HG02943 (cell line): ENCODE measurements around the gene ARFGEF3.
"Not testable (repeated sequence)": the region's sequence is repeated elsewhere in the genome, so short reads cannot be mapped to it uniquely, and the experiment has no call there.

Source experiments
- ATAC-seq: cut with Tn5 transposase; IDR thresholded peaks from one replicate; pipeline ENCODE4 v1.9.1; 2021; ENCODE audit warnings: mild to moderate bottlenecking, low read depth, moderate library complexity; ENCODE audit not compliant: unreplicated experiment

ARFGEF3 gene

DNA sequence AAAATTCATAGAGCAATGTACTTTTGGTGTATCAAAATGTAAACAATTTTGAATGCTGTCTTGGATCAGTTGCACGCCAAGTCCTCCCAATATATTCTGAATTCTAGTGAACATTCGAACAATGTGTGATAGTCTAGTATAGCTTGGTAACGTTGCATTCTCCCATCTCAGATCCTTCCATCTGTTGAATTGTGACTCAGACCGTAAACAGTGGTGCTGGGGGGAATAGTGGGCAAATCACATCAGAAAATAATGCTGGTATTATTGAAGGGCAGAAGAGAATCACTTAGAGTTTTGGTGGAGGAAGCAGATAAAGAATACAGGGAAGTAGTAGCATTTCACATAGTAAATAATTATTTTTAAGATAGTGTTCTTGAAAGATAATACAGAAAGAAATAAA lies 102.2 kb downstream of the ARFGEF3 start:
- ATAC-seq = no peak

DNA sequence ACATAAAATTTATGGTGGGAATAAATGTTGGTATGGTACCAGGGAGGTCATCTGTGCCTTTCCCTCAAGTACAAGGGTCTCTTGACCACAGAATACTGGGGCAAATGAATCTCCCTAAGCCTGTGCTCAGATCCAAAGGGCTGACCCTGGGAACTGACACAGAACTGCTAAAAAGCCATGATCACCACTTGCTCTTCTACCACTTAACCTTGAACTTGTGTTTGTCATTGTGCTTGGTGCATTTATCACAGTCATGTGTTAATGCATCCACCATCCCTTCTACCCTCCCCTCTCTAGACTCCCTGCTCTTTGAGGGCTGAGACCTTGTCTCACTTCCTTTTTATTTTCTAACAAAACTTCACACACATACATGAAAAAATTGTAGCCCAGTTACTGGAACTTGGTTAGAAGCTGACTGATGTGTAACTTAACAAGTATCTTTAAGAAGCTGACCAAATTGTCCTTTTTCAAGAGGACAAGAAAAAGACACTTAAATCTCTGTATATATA lies 102.7 kb downstream of the ARFGEF3 start:
- no peak for ATAC-seq

GRCh38 chr6:138266095-138266494 lies 104.4 kb downstream of the ARFGEF3 start:
- ATAC-seq = no peak

DNA sequence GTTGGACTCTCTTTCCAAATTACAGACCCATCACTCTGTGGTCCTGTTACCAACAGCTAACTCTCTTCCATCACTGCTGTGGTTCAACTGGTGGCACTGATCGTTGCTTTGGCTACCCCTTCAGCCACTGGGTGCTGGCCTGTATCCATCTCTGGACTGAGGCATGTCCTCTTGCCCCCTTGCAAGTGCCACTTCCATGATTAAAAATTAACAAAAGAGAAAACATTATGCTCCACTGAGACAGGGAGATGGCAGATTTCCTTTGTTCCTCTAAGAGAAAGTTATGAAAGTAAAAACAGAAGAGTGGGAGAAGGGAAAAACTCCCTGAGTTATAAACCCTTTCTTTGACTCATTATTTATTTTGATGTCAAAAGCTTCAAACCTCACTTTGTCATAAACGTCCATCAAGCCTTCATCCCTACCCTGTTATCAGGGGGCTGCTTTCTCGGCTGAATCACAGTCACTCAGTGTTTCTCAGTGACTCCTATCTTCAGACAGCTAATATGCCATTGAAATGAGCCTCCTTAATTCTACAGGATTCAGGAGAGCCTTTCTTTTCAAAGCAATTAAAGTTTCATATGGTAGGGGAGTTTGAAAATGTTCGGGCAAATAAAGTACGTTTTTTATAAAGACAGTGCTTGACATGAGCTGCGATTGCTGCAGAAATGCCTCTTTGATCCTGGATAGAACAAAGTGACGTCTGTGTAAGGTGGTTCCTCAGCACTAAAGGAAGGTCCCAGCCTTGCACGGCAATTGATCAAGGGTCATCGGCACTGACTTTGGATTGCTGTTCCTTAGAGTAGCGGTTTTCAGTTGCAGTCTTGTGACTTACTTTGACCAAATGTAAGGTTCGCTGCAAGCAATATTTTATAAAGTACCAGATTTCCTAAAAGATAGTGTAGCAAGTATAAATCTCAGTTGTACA lies 106.5 kb downstream of the ARFGEF3 start:
- no peak for ATAC-seq

DNA sequence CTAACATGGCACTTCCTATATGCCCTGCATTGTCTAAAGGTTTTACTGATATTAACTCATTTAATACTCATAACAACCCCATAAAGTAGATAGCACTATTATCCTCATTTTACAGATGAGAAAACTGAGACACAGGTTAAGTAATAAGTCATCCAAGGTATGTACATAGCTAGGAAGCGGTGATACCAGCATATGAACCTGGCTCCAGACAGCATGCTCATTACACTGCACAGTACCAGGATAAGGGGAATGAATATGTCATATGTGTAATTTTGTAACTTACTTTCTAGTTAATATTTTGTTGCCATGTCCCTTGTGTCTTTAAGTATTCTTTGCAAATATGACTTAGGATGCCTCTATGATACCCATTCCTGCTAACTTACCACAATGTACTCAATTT lies 109.7 kb downstream of the ARFGEF3 start:
- ATAC-seq = no peak

- ATAC-seq = no peak
Measured at GRCh38 chr6:138272533-138273315, 111.0 kb downstream of the ARFGEF3 start.

DNA sequence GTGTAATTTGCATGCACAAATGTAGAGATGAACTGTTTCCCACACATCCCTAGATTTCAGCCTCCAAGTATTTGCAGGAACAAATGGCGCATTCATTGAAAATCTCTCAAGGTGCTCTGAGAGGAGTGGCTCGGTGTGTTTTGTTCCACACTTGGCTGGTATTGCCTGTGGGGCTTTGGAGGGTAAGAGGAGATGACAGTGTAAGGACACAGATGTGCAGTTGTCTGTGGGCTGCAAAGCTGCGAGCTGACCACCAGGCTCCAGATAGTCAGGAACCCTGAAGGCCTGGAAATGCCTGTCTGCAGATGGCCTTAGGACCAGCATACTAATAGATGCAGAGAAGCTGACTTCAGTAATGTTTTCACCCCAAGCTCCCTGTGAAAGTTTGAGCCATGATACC lies 114.2 kb downstream of the ARFGEF3 start:
- no peak for ATAC-seq

DNA sequence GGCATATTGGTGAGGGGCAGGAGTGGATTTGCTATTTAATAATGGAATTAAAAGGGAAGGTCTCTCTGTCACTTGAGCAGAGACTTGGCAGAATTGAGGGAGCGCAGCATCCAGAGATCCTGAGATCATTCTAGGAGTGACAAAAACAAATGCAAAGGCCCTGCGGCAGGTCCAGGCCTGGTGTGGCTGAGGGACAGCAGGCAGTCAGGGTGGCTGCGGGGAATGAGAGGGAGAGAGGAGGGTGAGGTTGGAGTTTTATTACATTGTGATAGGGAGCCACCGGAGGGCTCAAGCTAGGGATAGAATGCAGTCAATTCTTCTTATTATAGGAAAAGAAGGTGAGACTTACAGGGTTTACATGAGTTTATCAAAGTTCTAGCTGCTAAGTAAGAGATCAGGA lies 116.1 kb downstream of the ARFGEF3 start:
- no peak for ATAC-seq

DNA sequence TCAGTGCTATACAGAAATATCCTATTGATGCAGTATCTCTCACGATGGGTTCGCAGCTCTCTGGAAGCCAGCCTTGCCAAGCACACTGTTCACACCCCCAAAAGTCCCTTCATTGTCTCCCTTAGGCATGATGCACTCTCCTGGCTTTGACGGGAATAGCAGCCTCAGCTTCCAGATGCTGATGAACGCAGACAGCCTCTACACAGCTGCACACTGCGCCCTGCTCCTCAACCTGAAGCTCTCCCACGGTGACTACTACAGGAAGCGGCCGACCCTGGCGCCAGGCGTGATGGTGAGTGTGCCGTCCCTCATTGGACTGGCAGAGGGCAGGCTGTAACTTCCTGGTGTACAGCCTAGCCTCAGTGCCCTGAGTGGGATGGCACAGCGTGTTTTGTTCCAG lies 116.6 kb downstream of the ARFGEF3 start:
- ATAC-seq = no peak

DNA sequence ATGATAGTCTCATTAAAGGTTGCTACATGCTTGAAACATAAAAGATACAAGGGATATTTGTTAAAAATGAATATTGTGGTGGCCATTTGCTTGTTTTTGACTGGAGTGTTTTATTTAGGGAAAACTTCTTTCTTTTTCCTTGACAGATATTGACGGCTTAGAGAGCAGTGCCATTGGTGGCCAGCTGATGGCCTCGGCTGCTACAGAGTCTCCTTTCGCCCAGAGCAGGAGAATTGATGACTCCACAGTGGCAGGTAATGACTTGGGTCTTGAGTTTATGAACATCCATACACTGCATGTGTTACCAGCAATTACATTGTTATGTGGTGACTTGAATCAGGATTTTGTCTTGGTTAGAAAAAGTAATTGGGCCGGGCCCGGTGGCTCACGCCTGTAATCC lies 124.1 kb downstream of the ARFGEF3 start:
- ATAC-seq = no peak

- no peak for ATAC-seq
Measured at GRCh38 chr6:138286698-138287097, 125.0 kb downstream of the ARFGEF3 start.

GRCh38 chr6:138287144-138287955 lies 125.6 kb downstream of the ARFGEF3 start:
- no peak for ATAC-seq

DNA sequence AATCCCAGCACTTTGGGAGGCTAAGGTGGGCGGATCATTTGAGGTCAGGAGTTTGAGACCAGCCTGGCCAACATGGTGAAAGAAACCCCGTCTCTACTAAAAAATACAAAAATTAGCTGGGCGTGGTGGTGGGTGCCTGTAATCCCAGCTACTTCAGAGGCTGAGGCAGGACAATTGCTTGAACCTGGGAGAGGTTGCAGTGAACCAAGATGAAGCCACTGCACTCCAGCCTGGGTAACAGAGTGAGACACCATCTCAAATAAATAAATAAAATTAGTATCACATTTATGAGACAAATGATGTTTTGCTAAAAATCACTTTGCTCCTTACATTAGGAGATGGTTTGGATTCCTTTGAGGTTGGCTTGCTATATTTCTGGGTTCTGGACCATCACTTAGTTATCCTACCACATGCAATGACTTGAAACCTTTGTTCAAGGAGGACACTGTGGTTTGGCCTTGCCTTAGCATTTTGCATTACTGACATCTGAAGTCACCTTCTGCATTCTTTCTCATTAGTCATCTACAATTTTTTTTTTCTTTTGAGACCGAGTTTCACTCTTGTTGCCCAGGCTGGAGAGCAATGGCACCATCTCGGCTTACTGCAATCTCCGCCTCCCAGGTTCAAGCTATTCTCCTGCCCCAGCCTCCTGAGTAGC lies 126.8 kb downstream of the ARFGEF3 start:
- ATAC-seq = not testable (repeated sequence)

- no peak for ATAC-seq
Measured at GRCh38 chr6:138289739-138290138, 128.0 kb downstream of the ARFGEF3 start.

DNA sequence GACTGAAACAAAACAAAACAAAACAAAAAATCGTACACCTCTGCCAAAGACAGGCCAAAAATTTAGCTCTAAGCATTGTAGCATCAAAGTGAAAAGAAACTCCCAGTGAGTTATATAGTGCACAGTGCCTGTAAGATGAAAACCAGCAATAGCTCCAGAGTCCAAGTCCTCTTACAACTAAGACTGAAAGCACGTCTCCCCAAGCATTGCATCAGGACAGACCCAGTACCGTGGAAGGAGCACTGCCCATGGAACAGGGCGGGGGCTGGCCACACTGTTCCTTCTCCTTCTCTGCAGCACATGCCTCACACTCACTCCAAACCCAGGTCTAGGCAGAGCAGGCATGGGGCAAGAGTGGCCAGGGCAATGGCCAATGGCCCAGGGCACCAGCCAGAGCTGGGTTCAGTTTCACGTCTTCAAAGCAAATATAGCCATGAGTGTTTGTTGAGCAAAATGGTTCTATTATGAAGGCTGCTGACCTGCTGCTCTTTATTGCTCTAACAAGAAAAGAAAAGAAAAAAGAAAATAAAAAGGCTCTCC lies 128.8 kb downstream of the ARFGEF3 start:
- no peak for ATAC-seq

- no peak for ATAC-seq
Measured at GRCh38 chr6:138291036-138291848, 129.5 kb downstream of the ARFGEF3 start.

DNA sequence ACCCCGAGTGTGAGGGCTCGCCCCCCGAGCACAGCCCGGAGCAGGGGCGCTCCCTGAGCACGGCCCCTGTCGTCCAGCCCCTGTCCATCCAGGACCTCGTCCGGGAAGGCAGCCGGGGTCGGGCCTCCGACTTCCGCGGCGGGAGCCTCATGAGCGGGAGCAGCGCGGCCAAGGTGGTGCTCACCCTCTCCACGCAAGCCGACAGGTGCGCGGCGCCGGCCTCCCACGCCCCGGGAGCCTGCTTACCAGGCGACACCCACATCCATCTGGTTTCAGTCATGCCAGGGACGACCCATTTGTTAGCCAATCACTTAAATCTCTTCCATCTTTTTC lies 130.1 kb downstream of the ARFGEF3 start:
- no peak for ATAC-seq

GRCh38 chr6:138292482-138292881 lies 130.7 kb downstream of the ARFGEF3 start:
- ATAC-seq = no peak
